Measurements from ENCODE around the gene CADPS2.

DNA sequence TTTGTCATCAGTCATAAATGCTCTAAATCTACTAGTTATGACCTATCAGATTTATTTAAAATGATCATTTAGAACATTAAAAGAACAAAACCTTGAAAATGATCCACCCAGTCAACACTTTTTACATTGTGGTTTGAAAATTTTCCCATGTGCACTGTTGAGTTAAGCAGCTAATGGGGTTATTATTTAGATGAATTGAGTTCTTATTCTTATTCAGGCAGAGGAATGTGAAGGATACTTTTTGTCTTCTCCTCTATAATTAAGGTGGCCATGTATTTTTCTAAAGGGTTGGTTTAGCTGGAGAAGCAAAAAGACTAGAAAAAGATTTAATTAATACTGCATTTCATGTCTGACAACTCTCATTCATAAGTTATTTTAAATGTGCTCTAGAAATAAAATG is 506.8 kb downstream of the CADPS2 start:
- TF ChIP-seq CTCF (conservative IDR thresholded peaks at IDR 0.05; ENCODE audit: low read length) (no peak), EZH2phosphoT487 (IDR thresholded peaks at IDR 0.05; ENCODE audit: borderline replicate concordance) (no peak)

Data from Loucy (cell line).